NT2/D1 (cell line): ENCODE data around the gene TPRA1.

Source experiments
- YY1 ChIP-seq: IDR thresholded peaks from 2 replicates; pipeline ENCODE4 v1.6.1; 2011; ENCODE audit not compliant: insufficient read length, insufficient read depth
- ZNF274 ChIP-seq: IDR thresholded peaks from 2 replicates; pipeline ENCODE4 v1.6.1; 2011; ENCODE audit warnings: mild to moderate bottlenecking, low read depth, low read length

DNA sequence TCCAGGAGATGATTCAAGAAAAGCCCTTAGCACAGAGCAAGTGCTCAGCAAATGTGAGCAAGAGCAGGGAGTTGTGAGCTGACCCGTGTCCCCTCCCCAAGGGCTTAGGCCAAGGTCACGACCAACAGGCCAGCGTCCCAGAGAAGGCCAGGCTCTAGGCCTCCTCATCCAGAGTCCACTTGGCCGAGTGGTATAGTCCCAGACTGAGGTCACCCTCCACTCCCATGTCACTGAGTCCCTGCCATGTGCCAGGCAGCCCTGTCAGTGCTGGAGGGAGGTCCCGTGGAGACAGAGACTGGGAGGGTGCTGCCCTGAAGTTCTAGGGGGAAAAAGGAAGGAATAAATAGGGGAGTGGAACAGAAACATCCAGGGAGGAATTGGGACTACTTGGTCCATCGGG lies 44.0 kb downstream of the TPRA1 start:
- TF ChIP-seq ZNF274 (no peak), YY1 (no peak)
